ENCODE results near the gene DNAJC22. TPM values are rescaled to one million over a fixed set of nuclear protein-coding genes. Genes with fewer than 3 reads are reported as not detected.

Gene DNAJC22
- total RNA-seq, 1 experiment from 2014 or later, result 0.24 TPM

DNA sequence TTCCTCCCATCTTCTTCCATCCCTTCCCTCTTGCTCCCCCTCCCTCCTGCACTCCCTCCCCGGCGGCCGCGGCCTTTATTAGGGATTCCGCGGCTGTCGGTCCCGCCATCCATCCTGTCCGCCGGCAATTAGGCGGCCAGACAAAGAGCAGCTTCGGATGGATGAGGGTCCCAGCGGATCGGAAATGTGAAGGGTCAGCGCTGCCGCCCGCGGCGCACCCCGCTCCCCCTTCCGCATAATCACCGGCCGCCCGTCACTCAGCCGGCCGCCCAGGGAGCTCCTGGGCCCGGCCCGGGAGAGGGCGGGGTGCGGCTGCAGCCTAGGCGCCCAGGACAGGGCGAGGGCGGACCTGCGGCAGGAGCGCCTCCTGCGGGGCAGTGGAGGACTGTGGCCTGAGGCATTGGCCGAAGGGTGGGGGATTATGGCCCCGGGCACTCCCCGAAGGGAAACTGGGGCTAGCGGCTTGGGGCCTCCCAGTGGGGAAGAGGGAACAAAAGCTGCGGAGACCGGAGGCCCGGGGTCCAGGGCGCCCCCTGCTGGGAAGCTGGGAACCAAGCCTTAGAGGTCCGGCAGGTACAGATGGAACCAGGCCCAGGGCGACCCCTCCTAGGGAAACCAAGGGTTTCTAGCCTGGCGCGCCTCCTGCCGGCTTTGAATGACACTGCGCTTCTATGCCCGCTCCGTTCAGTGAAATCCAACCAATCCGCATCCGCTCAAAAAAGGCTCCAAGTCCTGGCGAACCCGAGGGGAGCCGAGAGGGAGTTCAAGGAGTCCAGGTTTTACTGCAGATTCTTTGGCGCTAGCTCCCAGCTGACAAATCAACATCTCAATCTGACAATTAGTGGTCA lies 4.4 kb upstream of the DNAJC22 start (continued):
- TF ChIP-seq, protein P1, sequence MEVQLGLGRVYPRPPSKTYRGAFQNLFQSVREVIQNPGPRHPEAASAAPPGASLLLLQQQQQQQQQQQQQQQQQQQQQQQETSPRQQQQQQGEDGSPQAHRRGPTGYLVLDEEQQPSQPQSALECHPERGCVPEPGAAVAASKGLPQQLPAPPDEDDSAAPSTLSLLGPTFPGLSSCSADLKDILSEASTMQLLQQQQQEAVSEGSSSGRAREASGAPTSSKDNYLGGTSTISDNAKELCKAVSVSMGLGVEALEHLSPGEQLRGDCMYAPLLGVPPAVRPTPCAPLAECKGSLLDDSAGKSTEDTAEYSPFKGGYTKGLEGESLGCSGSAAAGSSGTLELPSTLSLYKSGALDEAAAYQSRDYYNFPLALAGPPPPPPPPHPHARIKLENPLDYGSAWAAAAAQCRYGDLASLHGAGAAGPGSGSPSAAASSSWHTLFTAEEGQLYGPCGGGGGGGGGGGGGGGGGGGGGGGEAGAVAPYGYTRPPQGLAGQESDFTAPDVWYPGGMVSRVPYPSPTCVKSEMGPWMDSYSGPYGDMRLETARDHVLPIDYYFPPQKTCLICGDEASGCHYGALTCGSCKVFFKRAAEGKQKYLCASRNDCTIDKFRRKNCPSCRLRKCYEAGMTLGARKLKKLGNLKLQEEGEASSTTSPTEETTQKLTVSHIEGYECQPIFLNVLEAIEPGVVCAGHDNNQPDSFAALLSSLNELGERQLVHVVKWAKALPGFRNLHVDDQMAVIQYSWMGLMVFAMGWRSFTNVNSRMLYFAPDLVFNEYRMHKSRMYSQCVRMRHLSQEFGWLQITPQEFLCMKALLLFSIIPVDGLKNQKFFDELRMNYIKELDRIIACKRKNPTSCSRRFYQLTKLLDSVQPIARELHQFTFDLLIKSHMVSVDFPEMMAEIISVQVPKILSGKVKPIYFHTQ (CRISPR knock-in tag; IDR thresholded peaks at IDR 0.05), result no peak
- TF ChIP-seq ZNF423 (CRISPR knock-in tag; IDR thresholded peaks at IDR 0.05), result peak; percentile 58
- TF ChIP-seq FOXP1 (CRISPR knock-in tag; IDR thresholded peaks at IDR 0.05; ENCODE audit: borderline replicate concordance), result peak; percentile 83; the same call in 1 of the 2 replicates
- TF ChIP-seq, protein P2, sequence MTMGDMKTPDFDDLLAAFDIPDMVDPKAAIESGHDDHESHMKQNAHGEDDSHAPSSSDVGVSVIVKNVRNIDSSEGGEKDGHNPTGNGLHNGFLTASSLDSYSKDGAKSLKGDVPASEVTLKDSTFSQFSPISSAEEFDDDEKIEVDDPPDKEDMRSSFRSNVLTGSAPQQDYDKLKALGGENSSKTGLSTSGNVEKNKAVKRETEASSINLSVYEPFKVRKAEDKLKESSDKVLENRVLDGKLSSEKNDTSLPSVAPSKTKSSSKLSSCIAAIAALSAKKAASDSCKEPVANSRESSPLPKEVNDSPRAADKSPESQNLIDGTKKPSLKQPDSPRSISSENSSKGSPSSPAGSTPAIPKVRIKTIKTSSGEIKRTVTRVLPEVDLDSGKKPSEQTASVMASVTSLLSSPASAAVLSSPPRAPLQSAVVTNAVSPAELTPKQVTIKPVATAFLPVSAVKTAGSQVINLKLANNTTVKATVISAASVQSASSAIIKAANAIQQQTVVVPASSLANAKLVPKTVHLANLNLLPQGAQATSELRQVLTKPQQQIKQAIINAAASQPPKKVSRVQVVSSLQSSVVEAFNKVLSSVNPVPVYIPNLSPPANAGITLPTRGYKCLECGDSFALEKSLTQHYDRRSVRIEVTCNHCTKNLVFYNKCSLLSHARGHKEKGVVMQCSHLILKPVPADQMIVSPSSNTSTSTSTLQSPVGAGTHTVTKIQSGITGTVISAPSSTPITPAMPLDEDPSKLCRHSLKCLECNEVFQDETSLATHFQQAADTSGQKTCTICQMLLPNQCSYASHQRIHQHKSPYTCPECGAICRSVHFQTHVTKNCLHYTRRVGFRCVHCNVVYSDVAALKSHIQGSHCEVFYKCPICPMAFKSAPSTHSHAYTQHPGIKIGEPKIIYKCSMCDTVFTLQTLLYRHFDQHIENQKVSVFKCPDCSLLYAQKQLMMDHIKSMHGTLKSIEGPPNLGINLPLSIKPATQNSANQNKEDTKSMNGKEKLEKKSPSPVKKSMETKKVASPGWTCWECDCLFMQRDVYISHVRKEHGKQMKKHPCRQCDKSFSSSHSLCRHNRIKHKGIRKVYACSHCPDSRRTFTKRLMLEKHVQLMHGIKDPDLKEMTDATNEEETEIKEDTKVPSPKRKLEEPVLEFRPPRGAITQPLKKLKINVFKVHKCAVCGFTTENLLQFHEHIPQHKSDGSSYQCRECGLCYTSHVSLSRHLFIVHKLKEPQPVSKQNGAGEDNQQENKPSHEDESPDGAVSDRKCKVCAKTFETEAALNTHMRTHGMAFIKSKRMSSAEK (CRISPR knock-in tag; IDR thresholded peaks at IDR 0.05; ENCODE audit: borderline replicate concordance), result no peak
- TF ChIP-seq, protein P3, sequence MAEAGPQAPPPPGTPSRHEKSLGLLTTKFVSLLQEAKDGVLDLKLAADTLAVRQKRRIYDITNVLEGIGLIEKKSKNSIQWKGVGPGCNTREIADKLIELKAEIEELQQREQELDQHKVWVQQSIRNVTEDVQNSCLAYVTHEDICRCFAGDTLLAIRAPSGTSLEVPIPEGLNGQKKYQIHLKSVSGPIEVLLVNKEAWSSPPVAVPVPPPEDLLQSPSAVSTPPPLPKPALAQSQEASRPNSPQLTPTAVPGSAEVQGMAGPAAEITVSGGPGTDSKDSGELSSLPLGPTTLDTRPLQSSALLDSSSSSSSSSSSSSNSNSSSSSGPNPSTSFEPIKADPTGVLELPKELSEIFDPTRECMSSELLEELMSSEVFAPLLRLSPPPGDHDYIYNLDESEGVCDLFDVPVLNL (CRISPR knock-in tag; IDR thresholded peaks at IDR 0.05; ENCODE audit: borderline replicate concordance, low read depth), result peak; percentile 57; the same call in 1 of the 2 replicates
- TF ChIP-seq EMX1 (CRISPR knock-in tag; IDR thresholded peaks at IDR 0.05), result no peak
- TF ChIP-seq MYBL2 (CRISPR knock-in tag; IDR thresholded peaks at IDR 0.05), result peak; percentile 86
- no peak for TF ChIP-seq ZNF232 (CRISPR knock-in tag; IDR thresholded peaks at IDR 0.05)
- no peak for TF ChIP-seq ATF6 (CRISPR knock-in tag; IDR thresholded peaks at IDR 0.05)
- no peak; the same call in 1 of the 2 replicates for TF ChIP-seq ERG (CRISPR knock-in tag; IDR thresholded peaks at IDR 0.05)
- no peak for TF ChIP-seq RORB (CRISPR knock-in tag; IDR thresholded peaks at IDR 0.05)
- TF ChIP-seq GRHL2 (CRISPR knock-in tag; IDR thresholded peaks at IDR 0.05; ENCODE audit: insufficient replicate concordance, severe bottlenecking), result no peak
- no peak for TF ChIP-seq IRF2 (CRISPR knock-in tag; IDR thresholded peaks at IDR 0.05; ENCODE audit: borderline replicate concordance, low read depth)
- TF ChIP-seq ZNF671 (CRISPR knock-in tag; IDR thresholded peaks at IDR 0.05), result no peak
- TF ChIP-seq, protein P4, sequence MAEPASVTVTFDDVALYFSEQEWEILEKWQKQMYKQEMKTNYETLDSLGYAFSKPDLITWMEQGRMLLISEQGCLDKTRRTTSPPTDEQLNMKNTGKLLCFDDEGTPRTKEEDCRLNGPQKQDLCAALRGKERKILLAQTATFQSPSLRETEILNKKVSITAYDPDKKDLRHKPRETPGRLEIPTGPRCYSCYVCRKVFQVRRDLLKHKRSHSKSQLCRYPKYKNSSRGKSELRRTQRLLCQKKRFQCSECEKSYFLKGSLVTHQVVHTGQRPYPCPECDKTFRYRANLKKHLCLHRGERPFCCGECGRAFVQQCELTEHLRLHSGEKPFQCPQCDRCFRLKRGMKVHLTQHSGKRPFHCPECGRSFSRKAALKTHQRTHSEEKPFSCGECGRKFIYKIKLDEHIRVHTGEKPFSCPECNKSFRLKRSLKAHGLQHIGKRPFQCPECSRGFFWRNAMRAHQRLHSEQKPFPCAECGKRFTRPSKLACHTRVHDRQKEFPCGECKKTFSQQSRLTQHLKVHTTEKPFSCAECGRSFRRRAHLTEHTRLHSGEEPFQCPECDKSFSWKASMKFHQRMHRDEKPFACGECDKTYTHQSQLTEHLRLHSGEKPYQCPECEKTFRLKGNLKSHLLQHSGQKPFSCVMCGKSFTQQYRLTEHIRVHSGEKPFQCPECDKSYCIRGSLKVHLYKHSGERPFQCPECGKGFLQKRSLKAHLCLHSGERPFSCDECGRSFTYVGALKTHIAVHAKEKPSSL (CRISPR knock-in tag; conservative IDR thresholded peaks at IDR 0.05), result no peak
- TF ChIP-seq, protein P5, sequence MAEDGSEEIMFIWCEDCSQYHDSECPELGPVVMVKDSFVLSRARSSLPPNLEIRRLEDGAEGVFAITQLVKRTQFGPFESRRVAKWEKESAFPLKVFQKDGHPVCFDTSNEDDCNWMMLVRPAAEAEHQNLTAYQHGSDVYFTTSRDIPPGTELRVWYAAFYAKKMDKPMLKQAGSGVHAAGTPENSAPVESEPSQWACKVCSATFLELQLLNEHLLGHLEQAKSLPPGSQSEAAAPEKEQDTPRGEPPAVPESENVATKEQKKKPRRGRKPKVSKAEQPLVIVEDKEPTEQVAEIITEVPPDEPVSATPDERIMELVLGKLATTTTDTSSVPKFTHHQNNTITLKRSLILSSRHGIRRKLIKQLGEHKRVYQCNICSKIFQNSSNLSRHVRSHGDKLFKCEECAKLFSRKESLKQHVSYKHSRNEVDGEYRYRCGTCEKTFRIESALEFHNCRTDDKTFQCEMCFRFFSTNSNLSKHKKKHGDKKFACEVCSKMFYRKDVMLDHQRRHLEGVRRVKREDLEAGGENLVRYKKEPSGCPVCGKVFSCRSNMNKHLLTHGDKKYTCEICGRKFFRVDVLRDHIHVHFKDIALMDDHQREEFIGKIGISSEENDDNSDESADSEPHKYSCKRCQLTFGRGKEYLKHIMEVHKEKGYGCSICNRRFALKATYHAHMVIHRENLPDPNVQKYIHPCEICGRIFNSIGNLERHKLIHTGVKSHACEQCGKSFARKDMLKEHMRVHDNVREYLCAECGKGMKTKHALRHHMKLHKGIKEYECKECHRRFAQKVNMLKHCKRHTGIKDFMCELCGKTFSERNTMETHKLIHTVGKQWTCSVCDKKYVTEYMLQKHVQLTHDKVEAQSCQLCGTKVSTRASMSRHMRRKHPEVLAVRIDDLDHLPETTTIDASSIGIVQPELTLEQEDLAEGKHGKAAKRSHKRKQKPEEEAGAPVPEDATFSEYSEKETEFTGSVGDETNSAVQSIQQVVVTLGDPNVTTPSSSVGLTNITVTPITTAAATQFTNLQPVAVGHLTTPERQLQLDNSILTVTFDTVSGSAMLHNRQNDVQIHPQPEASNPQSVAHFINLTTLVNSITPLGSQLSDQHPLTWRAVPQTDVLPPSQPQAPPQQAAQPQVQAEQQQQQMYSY (CRISPR knock-in tag; IDR thresholded peaks at IDR 0.05), result peak; percentile 96
- peak; percentile 69; the same call in 1 of the 2 replicates for TF ChIP-seq SP1 (CRISPR knock-in tag; conservative IDR thresholded peaks at IDR 0.05)
- peak; percentile 56; the same call in 1 of the 2 replicates for TF ChIP-seq ZBTB43 (CRISPR knock-in tag; IDR thresholded peaks at IDR 0.05)

Data from WTC11 (cell line).